Measurements from ENCODE around the gene TLX1. TPM values are rescaled to one million over a fixed set of nuclear protein-coding genes. Genes with fewer than 3 reads are reported as not detected.

The TLX1 gene
- total and polyA plus RNA-seq, 9 donors = not detected

DNA sequence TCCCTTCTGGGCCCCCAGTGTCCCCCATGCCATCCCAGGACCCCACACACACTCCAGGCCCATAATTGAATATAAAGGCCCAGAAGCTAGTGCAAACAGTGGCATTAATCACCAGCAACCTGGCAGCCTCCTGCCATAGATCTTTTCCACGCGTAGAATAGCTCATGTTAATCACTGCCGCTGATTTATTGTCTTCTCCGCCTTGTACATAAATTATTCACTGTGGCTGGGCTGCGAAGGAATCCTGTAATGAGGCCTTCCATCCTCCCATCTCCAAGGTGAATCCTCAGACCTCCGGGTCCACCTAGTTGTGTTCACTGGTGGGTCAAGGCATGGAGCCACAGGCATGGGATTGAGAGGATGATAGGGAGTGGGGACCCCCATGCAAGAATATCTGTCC, 36.1 kb upstream of the TLX1 start:
- Histone ChIP-seq H3K27me3 (ENCODE audit: control insufficient read depth, insufficient read depth, low read length) (peaks cover 82% of the 10 kb centered on the region), H3K4me3 (ENCODE audit: low read length) (no peak overlapping the region), H3K9me3 (replicated peaks; ENCODE audit: control insufficient read depth, low read depth, low read length) (no peaks in the 10 kb centered on the region), H3K27ac (ENCODE audit: low read length) (no peak overlapping the region), H3K36me3 (ENCODE audit: control insufficient read depth, insufficient read depth, low read length) (no peaks in the 10 kb centered on the region), H3K4me1 (ENCODE audit: control insufficient read depth, insufficient read depth, low read length) (no peaks in the 10 kb centered on the region)
- DNase-seq = no peak
- 72% methylated on average over 4 of the region's 6 CpGs for WGBS (ENCODE audit: insufficient coverage)

DNA sequence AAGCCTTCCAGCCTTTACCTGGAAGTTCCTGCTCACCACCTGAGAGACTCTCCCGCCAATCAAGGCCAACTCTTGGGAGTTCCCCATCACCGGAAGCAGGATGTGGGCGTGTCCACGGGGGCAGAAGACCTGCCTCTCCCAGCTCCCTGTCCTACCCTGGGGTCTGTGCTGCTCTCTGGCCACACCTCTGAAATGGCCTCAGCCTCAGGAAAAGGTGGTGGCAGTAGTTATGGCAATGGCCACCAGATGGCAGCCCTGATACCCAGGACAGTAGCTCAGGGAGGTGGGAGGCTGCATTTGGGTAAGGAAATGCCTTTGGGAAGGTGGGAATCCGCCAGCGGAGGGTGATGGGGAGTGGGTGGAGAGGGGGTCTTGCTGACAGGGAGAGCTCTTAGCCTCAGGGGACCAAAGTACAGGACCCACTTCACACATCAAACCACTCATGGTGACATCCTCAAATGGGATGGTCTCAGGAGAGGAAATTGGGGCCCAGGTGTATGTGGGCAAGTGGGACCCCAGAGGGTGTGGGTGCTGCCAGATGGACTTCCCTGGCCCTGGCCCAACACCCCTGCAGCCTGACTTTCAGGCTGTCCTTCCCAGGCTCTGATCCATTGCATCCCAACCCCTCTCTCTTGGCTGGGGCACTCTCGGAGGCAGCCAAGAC, 35.4 kb upstream of the TLX1 start:
- Histone ChIP-seq H3K9me3 (replicated peaks; ENCODE audit: control insufficient read depth, low read depth, low read length) (no peaks in the 10 kb centered on the region), H3K27me3 (ENCODE audit: control insufficient read depth, insufficient read depth, low read length) (peaks cover 81% of the 10 kb centered on the region), H3K36me3 (ENCODE audit: control insufficient read depth, insufficient read depth, low read length) (no peaks in the 10 kb centered on the region), H3K27ac (ENCODE audit: low read length) (no peak overlapping the region), H3K4me1 (ENCODE audit: control insufficient read depth, insufficient read depth, low read length) (no peaks in the 10 kb centered on the region), H3K4me3 (ENCODE audit: low read length) (no peak overlapping the region)
- WGBS (ENCODE audit: insufficient coverage) = 29% methylated on average over 3 of the region's 7 CpGs
- DNase-seq = peak; percentile 47

DNA sequence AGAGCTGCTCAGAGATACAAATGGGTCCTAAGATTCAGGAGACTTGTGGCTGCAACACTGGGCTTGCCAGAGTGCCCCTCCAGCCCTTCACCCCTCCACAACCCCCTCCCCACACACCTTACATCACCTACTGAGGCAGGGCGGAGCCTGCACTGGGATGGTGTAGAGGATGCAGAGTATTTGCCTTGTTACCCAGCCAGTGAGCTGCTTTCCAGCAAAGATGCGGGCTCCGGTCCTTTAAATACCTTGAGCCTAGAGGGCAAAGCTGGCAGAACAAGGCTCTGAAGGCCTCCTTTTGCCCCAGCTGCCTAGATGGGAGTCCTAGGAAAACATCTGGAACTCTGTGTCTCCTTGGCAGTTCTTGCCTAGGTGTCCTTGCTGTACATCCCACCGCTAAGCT, 34.7 kb upstream of the TLX1 start:
- no peak for DNase-seq
- Histone ChIP-seq H3K36me3 (ENCODE audit: control insufficient read depth, insufficient read depth, low read length) (no peaks in the 10 kb centered on the region), H3K4me3 (ENCODE audit: low read length) (no peak overlapping the region), H3K27ac (ENCODE audit: low read length) (no peak overlapping the region), H3K4me1 (ENCODE audit: control insufficient read depth, insufficient read depth, low read length) (no peaks in the 10 kb centered on the region), H3K27me3 (ENCODE audit: control insufficient read depth, insufficient read depth, low read length) (peaks cover 82% of the 10 kb centered on the region), H3K9me3 (replicated peaks; ENCODE audit: control insufficient read depth, low read depth, low read length) (no peaks in the 10 kb centered on the region)
- WGBS (ENCODE audit: insufficient coverage) = 85% methylated on average over 3 of the region's 4 CpGs

- DNase-seq = no peak
- Histone ChIP-seq H3K27me3 (ENCODE audit: control insufficient read depth, insufficient read depth, low read length) (peaks cover 83% of the 10 kb centered on the region), H3K4me1 (ENCODE audit: control insufficient read depth, insufficient read depth, low read length) (no peaks in the 10 kb centered on the region), H3K4me3 (ENCODE audit: low read length) (no peak overlapping the region), H3K27ac (ENCODE audit: low read length) (no peak overlapping the region), H3K36me3 (ENCODE audit: control insufficient read depth, insufficient read depth, low read length) (no peaks in the 10 kb centered on the region), H3K9me3 (replicated peaks; ENCODE audit: control insufficient read depth, low read depth, low read length) (no peaks in the 10 kb centered on the region)
- 26% methylated on average over 4 of the region's 4 CpGs for WGBS (ENCODE audit: insufficient coverage)
Measured at GRCh38 chr10:101097881-101098280, 33.2 kb upstream of the TLX1 start.

DNA sequence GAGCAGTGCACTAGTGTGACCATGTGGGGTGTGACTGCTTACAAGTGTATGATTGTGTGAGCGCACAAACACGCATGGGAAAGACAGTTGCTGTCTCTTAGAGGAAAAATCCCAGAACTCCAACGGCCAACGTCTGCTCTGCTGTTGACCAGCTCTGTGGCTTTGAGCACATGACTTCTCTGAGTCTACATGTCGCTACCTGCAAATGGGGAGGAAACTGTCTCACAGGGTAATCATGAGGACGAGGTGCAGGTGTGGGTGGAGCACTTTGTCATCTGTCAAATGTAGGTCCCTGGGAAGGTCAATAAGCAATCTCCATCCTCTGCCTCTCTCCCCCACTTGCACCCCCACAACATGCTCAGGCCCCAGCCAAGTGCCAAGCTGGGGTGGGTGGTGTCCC, 31.2 kb upstream of the TLX1 start:
- Histone ChIP-seq H3K4me1 (ENCODE audit: control insufficient read depth, insufficient read depth, low read length) (no peaks in the 10 kb centered on the region), H3K36me3 (ENCODE audit: control insufficient read depth, insufficient read depth, low read length) (no peaks in the 10 kb centered on the region), H3K27ac (ENCODE audit: low read length) (no peak overlapping the region), H3K9me3 (replicated peaks; ENCODE audit: control insufficient read depth, low read depth, low read length) (no peaks in the 10 kb centered on the region), H3K4me3 (ENCODE audit: low read length) (no peak overlapping the region), H3K27me3 (ENCODE audit: control insufficient read depth, insufficient read depth, low read length) (peaks cover 67% of the 10 kb centered on the region)
- no peak for DNase-seq
- WGBS (ENCODE audit: insufficient coverage) = 82% methylated on average over 4 of the region's 6 CpGs

DNA sequence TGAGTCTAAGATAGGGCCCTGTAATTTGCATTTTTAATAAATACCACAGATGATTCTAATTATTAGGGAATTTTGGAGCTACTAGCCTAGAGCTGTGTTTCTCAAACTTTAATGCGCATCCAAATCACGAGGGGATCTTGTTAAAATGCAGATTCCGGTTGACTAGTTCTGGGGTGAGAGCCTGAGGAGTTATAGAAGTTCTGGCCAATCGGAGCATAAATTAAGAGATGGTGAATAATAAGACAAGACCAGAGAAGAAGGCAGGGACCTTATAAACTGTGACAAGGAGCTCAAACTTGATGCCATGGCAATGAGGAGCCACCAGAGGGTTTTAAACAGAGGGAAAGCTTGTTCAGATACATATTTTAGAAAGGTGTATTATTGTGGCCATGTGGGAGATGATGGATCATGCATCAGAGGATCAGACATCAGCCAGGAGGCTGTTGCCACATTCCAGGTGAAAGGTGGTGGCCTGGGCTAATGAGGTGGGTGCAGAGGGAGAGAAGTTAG, 29.7 kb upstream of the TLX1 start:
- Histone ChIP-seq H3K9me3 (replicated peaks; ENCODE audit: control insufficient read depth, low read depth, low read length) (no peaks in the 10 kb centered on the region), H3K4me3 (ENCODE audit: low read length) (no peak overlapping the region), H3K27me3 (ENCODE audit: control insufficient read depth, insufficient read depth, low read length) (peaks cover 62% of the 10 kb centered on the region), H3K4me1 (ENCODE audit: control insufficient read depth, insufficient read depth, low read length) (no peaks in the 10 kb centered on the region), H3K27ac (ENCODE audit: low read length) (no peak overlapping the region), H3K36me3 (ENCODE audit: control insufficient read depth, insufficient read depth, low read length) (no peaks in the 10 kb centered on the region)
- WGBS (ENCODE audit: insufficient coverage) = 69% methylated on average over 4 of the region's 4 CpGs
- DNase-seq = no peak

GRCh38 chr10:101103430-101103829, 27.7 kb upstream of the TLX1 start:
- no peak for DNase-seq
- H3K36me3 ChIP-seq (ENCODE audit: control insufficient read depth, insufficient read depth, low read length) = no peaks in the 10 kb centered on the region
- H3K4me3 ChIP-seq (ENCODE audit: low read length) = no peak overlapping the region
- no peak overlapping the region for H3K27ac ChIP-seq (ENCODE audit: low read length)
- no peaks in the 10 kb centered on the region for H3K4me1 ChIP-seq (ENCODE audit: control insufficient read depth, insufficient read depth, low read length)
- H3K9me3 ChIP-seq (replicated peaks; ENCODE audit: control insufficient read depth, low read depth, low read length) = no peaks in the 10 kb centered on the region
- 88% methylated on average over 1 of the region's 2 CpGs for WGBS (ENCODE audit: insufficient coverage)
- peaks cover 56% of the 10 kb centered on the region for H3K27me3 ChIP-seq (ENCODE audit: control insufficient read depth, insufficient read depth, low read length)

GRCh38 chr10:101106351-101106750, 24.7 kb upstream of the TLX1 start:
- Histone ChIP-seq H3K27me3 (ENCODE audit: control insufficient read depth, insufficient read depth, low read length) (peaks cover 42% of the 10 kb centered on the region), H3K4me1 (ENCODE audit: control insufficient read depth, insufficient read depth, low read length) (no peaks in the 10 kb centered on the region), H3K27ac (ENCODE audit: low read length) (no peak overlapping the region), H3K36me3 (ENCODE audit: control insufficient read depth, insufficient read depth, low read length) (no peaks in the 10 kb centered on the region), H3K9me3 (replicated peaks; ENCODE audit: control insufficient read depth, low read depth, low read length) (no peaks in the 10 kb centered on the region), H3K4me3 (ENCODE audit: low read length) (no peak overlapping the region)
- DNase-seq = no peak
- no CpG with 5 or more reads among the region's 6 CpGs for WGBS (ENCODE audit: insufficient coverage)

DNA sequence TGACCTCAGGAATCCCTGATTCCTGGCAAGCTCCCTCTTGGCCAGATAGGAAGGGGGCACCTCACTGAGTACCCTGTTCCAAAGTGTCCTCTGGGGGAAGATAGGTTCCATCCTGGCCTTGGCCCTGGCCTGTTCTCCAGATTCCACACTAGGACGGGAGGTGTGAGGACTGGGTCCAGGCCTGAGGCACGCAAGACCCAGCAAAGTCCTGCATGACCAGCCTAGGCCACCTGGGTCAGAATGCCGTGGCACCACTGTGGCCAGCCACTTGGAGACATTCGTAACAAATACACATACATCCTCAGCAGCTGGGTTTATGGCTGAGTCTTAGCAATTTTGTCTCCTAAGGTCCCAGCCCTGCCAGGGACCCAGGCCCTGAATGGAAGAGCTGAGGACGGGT, 23.3 kb upstream of the TLX1 start:
- no peak for DNase-seq
- no peak overlapping the region for H3K4me3 ChIP-seq (ENCODE audit: low read length)

GRCh38 chr10:101110856-101111523, 20.1 kb upstream of the TLX1 start:
- Histone ChIP-seq H3K4me3 (ENCODE audit: low read length) (no peak overlapping the region), H3K27ac (ENCODE audit: low read length) (no peak overlapping the region), H3K27me3 (ENCODE audit: control insufficient read depth, insufficient read depth, low read length) (peaks cover 52% of the 10 kb centered on the region), H3K9me3 (replicated peaks; ENCODE audit: control insufficient read depth, low read depth, low read length) (no peaks in the 10 kb centered on the region), H3K36me3 (ENCODE audit: control insufficient read depth, insufficient read depth, low read length) (no peaks in the 10 kb centered on the region), H3K4me1 (ENCODE audit: control insufficient read depth, insufficient read depth, low read length) (no peaks in the 10 kb centered on the region)
- DNase-seq = no peak
- WGBS (ENCODE audit: insufficient coverage) = 11% methylated on average over 3 of the region's 6 CpGs

More for the DNA sequence above, 23.3 kb upstream of the TLX1 start:
- H3K27ac ChIP-seq (ENCODE audit: low read length) = no peak overlapping the region
- 79% methylated on average over 5 of the region's 5 CpGs for WGBS (ENCODE audit: insufficient coverage)
- no peaks in the 10 kb centered on the region for H3K36me3 ChIP-seq (ENCODE audit: control insufficient read depth, insufficient read depth, low read length)
- H3K27me3 ChIP-seq (ENCODE audit: control insufficient read depth, insufficient read depth, low read length) = peaks cover 42% of the 10 kb centered on the region
- H3K4me1 ChIP-seq (ENCODE audit: control insufficient read depth, insufficient read depth, low read length) = no peaks in the 10 kb centered on the region
- no peaks in the 10 kb centered on the region for H3K9me3 ChIP-seq (replicated peaks; ENCODE audit: control insufficient read depth, low read depth, low read length)
